CD4-positive, CD25-positive, alpha-beta regulatory T cell (primary cell): ENCODE results near the gene RCAN3. TPM values are rescaled to one million over a fixed set of nuclear protein-coding genes. Genes with fewer than 3 reads are reported as not detected.
"Not testable (repeated sequence)": the region's sequence is repeated elsewhere in the genome, so short reads cannot be mapped to it uniquely, and the experiment has no call there.

Experiments
- ATAC-seq, 2 donors: fragments of 150-1000 bp; cut with Tn5 transposase; one replicate each; pipeline ENCODE4 v1.10.0; 2021; ENCODE audit warnings: low read depth in 2 of 2, moderate number of reproducible peaks in 2 of 2, moderate library complexity in 1 of 2
- DNase-seq, 3 donors: peaks; one replicate each; pipeline versions ENCODE4 v3.0.0 to v3.0.0-alpha.2; 2012 to 2022; ENCODE audit warnings: mixed read lengths in 1 of 3
- H3K27ac ChIP-seq: one replicate; pipeline ENCODE4 v1.7.0; 2013; ENCODE audit warnings: mild to moderate bottlenecking, low read length; ENCODE audit not compliant: insufficient read depth, poor library complexity, severe bottlenecking
- H3K27me3 ChIP-seq: one replicate; pipeline ENCODE4 v1.7.0; 2013; ENCODE audit warnings: low read length; ENCODE audit not compliant: control insufficient read depth, insufficient read depth
- H3K36me3 ChIP-seq: one replicate; pipeline ENCODE4 v1.7.0; 2013; ENCODE audit warnings: mild to moderate bottlenecking, low read length, moderate library complexity; ENCODE audit not compliant: control insufficient read depth, insufficient read depth
- H3K4me1 ChIP-seq: 2 replicates; pipeline ENCODE4 v1.7.0; 2013; ENCODE audit warnings: mild to moderate bottlenecking, low read length; ENCODE audit not compliant: insufficient read depth, control insufficient read depth, poor library complexity, severe bottlenecking
- H3K4me3 ChIP-seq: one replicate; pipeline ENCODE4 v1.7.0; 2013; ENCODE audit warnings: low read depth, mild to moderate bottlenecking, low read length, moderate library complexity
- H3K9me3 ChIP-seq, 2 experiments: 1 replicate in 1 of 2; 2 replicates in 1 of 2; pipeline ENCODE4 v1.7.0; 2013; ENCODE audit warnings: low read length in 2 of 2, mild to moderate bottlenecking in 1 of 2, moderate library complexity in 1 of 2; ENCODE audit not compliant: control insufficient read depth in 2 of 2
- H3K27ac Mint-ChIP-seq, 3 donors: one replicate each; pipeline ENCODE4 v1.8.0; 2020 to 2022; ENCODE audit warnings: mild to moderate bottlenecking in 3 of 3, mixed read lengths in 3 of 3, moderate library complexity in 2 of 3
- H3K27me3 Mint-ChIP-seq: one replicate; pipeline ENCODE4 v1.8.0; 2022; ENCODE audit warnings: mild to moderate bottlenecking, mixed read lengths
- H3K36me3 Mint-ChIP-seq: one replicate; pipeline ENCODE4 v1.8.0; 2020; ENCODE audit warnings: mixed read lengths
- H3K4me1 Mint-ChIP-seq, 4 donors: one replicate each; pipeline ENCODE4 v1.8.0; 2020 to 2022; ENCODE audit warnings: mixed read lengths in 4 of 4, mild to moderate bottlenecking in 1 of 4
- H3K4me3 Mint-ChIP-seq, 4 donors: one replicate each; pipeline ENCODE4 v1.8.0; 2020 to 2022; ENCODE audit warnings: mild to moderate bottlenecking in 4 of 4, mixed read lengths in 4 of 4, moderate library complexity in 3 of 4
- H3K9me3 Mint-ChIP-seq, 7 donors: one replicate each; pipeline ENCODE4 v1.8.0; 2020 to 2022; ENCODE audit warnings: mixed read lengths in 7 of 7, mild to moderate bottlenecking in 3 of 7, moderate library complexity in 2 of 7
- polyA plus RNA-seq, 4 donors: library from polyadenylated mRNA; unstranded; fragments of 300-500 nt; fragmentation: Illumina TruSeq; gene quantifications; one replicate each; pipeline ENCODE4 v1.2.3, GENCODE V29; 2021
- total RNA-seq: library from RNA; stranded (reverse); gene quantifications from one replicate; pipeline ENCODE4 v1.2.3, GENCODE V29; 2022

The RCAN3 gene
- 172 TPM for total RNA-seq
- 100 to 1,000 TPM; 126 to 146 (median 133) TPM for polyA plus RNA-seq

GRCh38 chr1:24502709-24503058, at the start of gene RCAN3:
TSS of gene RCAN3 (plus strand) at chr1:24502836. CDS start at chr1:24514373, 11,537 bp downstream.
- Histone ChIP-seq H3K27ac (peak within 1 kb of the TSS; percentile 97), H3K27me3 (no peaks in the 10 kb centered on the region), H3K9me3 (no peaks in the 10 kb centered on the region), H3K4me3 (peak within 1 kb of the TSS; percentile 95), H3K4me1 (peaks cover 52% of the 10 kb centered on the region), H3K36me3 (no peaks in the 10 kb centered on the region)
- DNase-seq (peak; percentile 80 to 95 (median 91)), ATAC-seq (peak; percentile 74 to 76)
- H3K9me3 Mint-ChIP-seq: peaks cover 0 to 2% (median 1%) of the 10 kb centered on the region in 7 donors
- peaks cover 21% of the 10 kb centered on the region for H3K36me3 Mint-ChIP-seq
- H3K27me3 Mint-ChIP-seq: peaks cover 16% of the 10 kb centered on the region
- peaks cover 20 to 67% (median 52%) of the 10 kb centered on the region in 4 donors for H3K4me1 Mint-ChIP-seq
- peak within 1 kb of the TSS; percentile 95 to 100 (median 99) for H3K27ac Mint-ChIP-seq
- H3K4me3 Mint-ChIP-seq: peak within 1 kb of the TSS; percentile 98 to 100 (median 100)

GRCh38 chr1:24452922-24453485, 49.6 kb upstream of the RCAN3 start:
- H3K9me3 Mint-ChIP-seq: no peaks in the 10 kb centered on the region
- no peak overlapping the region for H3K4me3 Mint-ChIP-seq
- H3K36me3 Mint-ChIP-seq: peaks cover 71% of the 10 kb centered on the region
- Histone ChIP-seq H3K4me1 (no peaks in the 10 kb centered on the region), H3K27ac (no peak overlapping the region), H3K9me3 (no peaks in the 10 kb centered on the region), H3K27me3 (no peaks in the 10 kb centered on the region), H3K4me3 (no peak overlapping the region), H3K36me3 (peaks cover 89% of the 10 kb centered on the region)
- no peaks in the 10 kb centered on the region for H3K27me3 Mint-ChIP-seq
- ATAC-seq (no peak), DNase-seq (no peak)
- H3K4me1 Mint-ChIP-seq: peaks cover 0 to 5% (median 2%) of the 10 kb centered on the region in 4 donors
- no peak overlapping the region for H3K27ac Mint-ChIP-seq

- Mint-ChIP-seq H3K4me1 (peaks cover 0 to 5% (median 2%) of the 10 kb centered on the region in 4 donors), H3K27me3 (no peaks in the 10 kb centered on the region), H3K36me3 (peaks cover 73% of the 10 kb centered on the region), H3K27ac (peak overlapping the region; percentile 52 to 85 (median 64)), H3K9me3 (no peaks in the 10 kb centered on the region), H3K4me3 (no peak overlapping the region)
- Histone ChIP-seq H3K4me1 (no peaks in the 10 kb centered on the region), H3K27me3 (no peaks in the 10 kb centered on the region), H3K27ac (no peak overlapping the region), H3K4me3 (no peak overlapping the region), H3K36me3 (peaks cover 89% of the 10 kb centered on the region), H3K9me3 (no peaks in the 10 kb centered on the region)
- ATAC-seq (no peak), DNase-seq (no peak)
These were observed 48.0 kb upstream of the RCAN3 start for GRCh38 chr1:24454673-24455072.

GRCh38 chr1:24455272-24455671, 47.4 kb upstream of the RCAN3 start:
- Histone ChIP-seq H3K4me1 (no peaks in the 10 kb centered on the region), H3K9me3 (no peaks in the 10 kb centered on the region), H3K36me3 (peaks cover 89% of the 10 kb centered on the region), H3K27me3 (no peaks in the 10 kb centered on the region), H3K27ac (no peak overlapping the region), H3K4me3 (no peak overlapping the region)
- H3K4me3 Mint-ChIP-seq: no peak overlapping the region
- peak overlapping the region in 2 of 3 donors; percentile 52 to 85 for H3K27ac Mint-ChIP-seq
- no peak for DNase-seq
- H3K4me1 Mint-ChIP-seq: peaks cover 0 to 5% (median 2%) of the 10 kb centered on the region in 4 donors
- no peak for ATAC-seq
- no peaks in the 10 kb centered on the region for H3K9me3 Mint-ChIP-seq
- H3K27me3 Mint-ChIP-seq: no peaks in the 10 kb centered on the region
- H3K36me3 Mint-ChIP-seq: peaks cover 73% of the 10 kb centered on the region

GRCh38 chr1:24457866-24458265, 44.8 kb upstream of the RCAN3 start:
- no peak for ATAC-seq
- peaks cover 73% of the 10 kb centered on the region for H3K36me3 Mint-ChIP-seq

GRCh38 chr1:24459551-24460266, 42.9 kb upstream of the RCAN3 start:
- Mint-ChIP-seq H3K9me3 (peaks cover 0 to 2% (median 0%) of the 10 kb centered on the region in 7 donors), H3K36me3 (peaks cover 65% of the 10 kb centered on the region), H3K27ac (peak overlapping the region in 2 of 3 donors; percentile 32 to 68), H3K4me1 (peaks cover 8 to 23% (median 13%) of the 10 kb centered on the region in 4 donors), H3K27me3 (no peaks in the 10 kb centered on the region), H3K4me3 (no peak overlapping the region)
- Histone ChIP-seq H3K27me3 (no peaks in the 10 kb centered on the region), H3K9me3 (no peaks in the 10 kb centered on the region), H3K4me3 (no peak overlapping the region), H3K4me1 (no peaks in the 10 kb centered on the region), H3K36me3 (peaks cover 80% of the 10 kb centered on the region), H3K27ac (no peak overlapping the region)
- ATAC-seq: no peak
- no peak for DNase-seq

More at GRCh38 chr1:24457866-24458265, 44.8 kb upstream of the RCAN3 start:
- Mint-ChIP-seq H3K27ac (peak overlapping the region in 1 of 3 donors; percentile 38), H3K9me3 (peaks cover 0 to 2% (median 0%) of the 10 kb centered on the region in 7 donors), H3K4me1 (peaks cover 0 to 7% (median 5%) of the 10 kb centered on the region in 4 donors), H3K4me3 (no peak overlapping the region), H3K27me3 (no peaks in the 10 kb centered on the region)
- H3K36me3 ChIP-seq: peaks cover 82% of the 10 kb centered on the region
- H3K4me1 ChIP-seq: no peaks in the 10 kb centered on the region
- no peak for DNase-seq
- H3K27ac ChIP-seq: no peak overlapping the region
- H3K27me3 ChIP-seq: no peaks in the 10 kb centered on the region
- H3K9me3 ChIP-seq: no peaks in the 10 kb centered on the region
- no peak overlapping the region for H3K4me3 ChIP-seq

- H3K4me1 Mint-ChIP-seq: peaks cover 13 to 40% (median 14%) of the 10 kb centered on the region in 4 donors
- peak overlapping the region; percentile 23 to 79 (median 56) for H3K27ac Mint-ChIP-seq
- H3K4me1 ChIP-seq, H3K4me3 ChIP-seq, DNase-seq, H3K9me3 ChIP-seq, H3K9me3 Mint-ChIP-seq, ATAC-seq, H3K27me3 ChIP-seq, H3K27me3 Mint-ChIP-seq, H3K27ac ChIP-seq, H3K4me3 Mint-ChIP-seq: not testable (repeated sequence)
- H3K36me3 ChIP-seq: peaks cover 81% of the 10 kb centered on the region
- peaks cover 66% of the 10 kb centered on the region for H3K36me3 Mint-ChIP-seq
These were observed 40.5 kb upstream of the RCAN3 start for GRCh38 chr1:24462128-24462527.
